GM19452 (cell line): Measurements from ENCODE around the gene CAMK2D.
"Not testable (repeated sequence)": the region's sequence is repeated elsewhere in the genome, so short reads cannot be mapped to it uniquely, and the experiment has no call there.

Experiments used
- ATAC-seq: cut with Tn5 transposase; IDR thresholded peaks from one replicate; pipeline ENCODE4 v1.9.1; 2021; ENCODE audit not compliant: unreplicated experiment

The CAMK2D gene

GRCh38 chr4:113733685-113734084 lies 27.9 kb downstream of the CAMK2D start:
- ATAC-seq: no peak

DNA sequence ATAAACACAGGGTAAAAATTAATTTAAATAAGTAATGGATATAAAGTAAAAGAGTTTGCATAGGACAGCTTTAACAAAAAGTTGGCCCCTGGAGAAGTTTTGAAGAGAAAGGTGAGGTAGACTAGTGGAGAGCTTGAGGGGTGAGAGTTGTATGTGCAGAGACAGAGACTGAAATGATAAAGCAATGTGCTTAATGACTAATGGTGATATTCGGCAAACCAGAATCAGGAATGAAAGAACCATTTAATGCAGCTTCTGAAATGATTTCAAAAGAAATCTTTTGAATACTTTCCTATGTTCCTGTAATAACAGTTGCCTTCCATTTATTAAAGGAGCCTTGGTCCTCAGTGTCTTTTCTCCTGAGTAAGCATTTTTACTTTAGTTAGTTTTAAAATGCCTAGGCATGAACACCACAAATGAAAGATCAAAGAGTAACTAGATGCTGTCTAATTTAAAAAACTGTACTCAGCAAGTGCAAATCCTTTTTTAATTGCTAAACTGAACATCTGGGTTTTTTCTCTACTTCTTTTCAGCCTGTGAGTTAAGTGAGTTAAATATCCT lies 28.5 kb downstream of the CAMK2D start:
- ATAC-seq: no peak

DNA sequence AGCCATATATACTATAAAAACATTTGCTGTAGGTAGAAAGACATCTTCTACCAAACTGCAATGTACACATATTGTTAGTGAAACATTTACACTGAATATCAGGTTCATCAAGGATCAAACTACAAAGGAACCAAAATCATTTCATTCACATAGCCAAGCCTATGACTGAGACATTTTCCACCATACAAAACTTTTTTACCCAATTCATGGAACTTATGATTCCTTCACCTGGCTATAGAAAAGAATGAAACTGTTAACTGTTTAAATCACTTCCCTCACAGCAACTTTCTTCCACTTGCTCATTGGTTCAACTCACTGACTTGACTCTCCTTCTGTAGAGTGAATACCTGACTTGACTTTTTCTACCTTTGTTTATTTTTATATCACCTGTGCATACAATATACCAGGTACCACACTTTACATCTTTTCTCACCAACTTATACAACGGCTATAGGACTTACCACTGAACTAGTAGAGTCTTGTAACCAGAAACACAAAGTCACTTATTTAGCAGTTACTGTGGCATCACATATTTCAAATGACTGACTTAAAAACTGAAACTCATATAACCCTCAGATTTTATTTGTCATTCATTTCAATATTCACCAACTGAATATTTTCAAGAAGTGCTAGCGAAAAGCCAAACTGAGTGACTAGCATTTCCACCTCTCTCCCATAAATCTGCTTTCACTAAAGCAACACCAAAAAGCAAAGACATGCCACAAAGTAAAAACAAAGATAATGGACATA lies 30.9 kb downstream of the CAMK2D start:
- ATAC-seq: no peak

GRCh38 chr4:113727802-113728201 lies 33.7 kb downstream of the CAMK2D start:
- ATAC-seq: no peak

- ATAC-seq: no peak
These were observed 35.6 kb downstream of the CAMK2D start for GRCh38 chr4:113725963-113726362.

GRCh38 chr4:113718252-113718651 lies 43.3 kb downstream of the CAMK2D start:
- ATAC-seq: no peak

DNA sequence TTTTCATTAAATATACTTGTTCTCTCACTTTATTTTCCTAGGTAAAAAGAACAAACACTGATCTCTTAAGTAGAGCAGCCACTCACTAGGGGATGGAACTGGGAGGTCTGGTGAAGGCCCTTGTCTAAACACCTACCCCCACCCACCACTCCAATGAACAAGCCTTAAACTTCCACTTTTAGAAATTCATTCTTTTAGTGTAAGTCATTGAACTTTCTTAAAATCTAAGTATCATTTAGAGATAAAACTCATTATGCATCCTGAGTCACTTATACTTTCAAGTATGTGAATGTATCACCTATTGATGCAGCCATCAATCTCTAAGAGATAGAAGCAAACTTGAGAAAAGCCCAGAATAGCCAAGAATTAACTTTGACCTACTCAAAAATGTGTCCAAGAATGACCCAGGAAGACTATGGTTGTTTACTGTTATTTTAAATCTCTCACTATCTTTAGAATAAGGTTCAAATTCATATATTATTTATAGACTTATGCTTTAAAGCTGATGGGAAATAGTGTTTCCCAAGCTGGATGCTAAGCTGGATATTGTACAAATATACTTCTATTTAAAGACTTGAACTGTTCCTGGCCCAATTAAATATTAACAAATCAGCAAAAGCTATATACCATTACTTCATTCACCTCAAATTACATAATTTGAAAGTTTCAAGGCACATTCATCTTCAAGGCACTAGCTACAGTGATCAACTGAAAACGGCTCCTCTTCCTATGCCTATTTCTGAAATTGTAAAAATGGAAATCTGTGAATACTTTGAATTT lies 49.5 kb downstream of the CAMK2D start:
- no peak for ATAC-seq

DNA sequence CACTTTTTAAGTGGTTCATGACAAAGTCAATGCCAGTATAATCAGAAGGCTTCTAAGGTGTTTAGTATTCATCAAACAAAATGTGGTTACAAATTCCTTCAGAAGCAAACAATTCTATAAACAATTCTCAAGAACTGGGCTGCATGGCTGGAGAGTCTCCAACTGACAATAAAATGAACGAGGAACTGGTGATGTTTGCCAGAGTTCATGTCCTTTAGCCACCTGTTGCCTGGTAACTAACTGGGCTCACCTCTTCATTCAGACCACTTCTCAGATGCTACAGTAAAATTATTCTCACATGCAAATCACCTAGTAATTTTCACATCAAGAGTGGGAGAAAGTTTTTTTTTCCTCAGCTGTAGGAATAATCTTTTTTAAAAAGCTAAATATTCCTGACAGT lies 53.3 kb downstream of the CAMK2D start:
- ATAC-seq: peak; percentile 67

- ATAC-seq: no peak
These were observed 54.5 kb downstream of the CAMK2D start for GRCh38 chr4:113707048-113707447.

DNA sequence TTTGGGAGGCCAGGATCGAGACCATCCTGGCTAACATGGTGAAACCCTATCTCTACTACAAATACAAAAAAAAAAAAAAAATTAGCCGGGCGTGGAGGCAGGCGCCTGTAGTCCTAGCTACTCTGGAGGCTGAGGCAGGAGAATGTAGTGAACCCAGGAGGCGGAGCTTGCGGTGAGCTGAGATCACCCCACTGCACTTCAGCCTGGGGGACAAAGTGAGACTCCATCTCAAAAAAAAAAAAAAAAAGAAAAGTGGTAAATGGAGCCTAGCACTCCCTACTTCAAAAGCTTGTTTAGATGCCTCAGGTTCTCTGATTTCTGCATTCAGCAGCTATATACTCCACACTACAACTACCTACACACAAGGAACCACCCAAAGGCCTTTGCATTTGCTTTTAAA lies 56.4 kb downstream of the CAMK2D start:
- not testable (repeated sequence) for ATAC-seq

DNA sequence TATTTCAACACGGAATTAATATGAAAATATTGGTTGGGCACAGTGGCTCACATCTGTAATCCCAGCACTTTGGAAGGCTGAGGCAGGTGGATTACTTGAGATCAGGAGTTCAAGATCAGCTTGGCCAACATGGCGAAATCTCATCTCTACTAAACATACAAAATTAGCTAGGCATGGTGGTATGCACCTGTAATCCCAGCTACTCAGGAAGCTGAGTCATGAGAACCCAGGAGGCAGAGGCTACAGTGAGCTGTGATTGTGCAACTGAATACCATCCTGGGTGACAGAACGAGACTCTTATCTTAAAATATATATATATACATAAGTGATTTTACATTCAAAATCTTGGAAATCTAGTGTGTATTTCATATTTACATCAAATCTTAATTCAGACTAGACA lies 58.9 kb downstream of the CAMK2D start:
- ATAC-seq: not testable (repeated sequence)

GRCh38 chr4:113701169-113701568 lies 60.4 kb downstream of the CAMK2D start:
- no peak for ATAC-seq

DNA sequence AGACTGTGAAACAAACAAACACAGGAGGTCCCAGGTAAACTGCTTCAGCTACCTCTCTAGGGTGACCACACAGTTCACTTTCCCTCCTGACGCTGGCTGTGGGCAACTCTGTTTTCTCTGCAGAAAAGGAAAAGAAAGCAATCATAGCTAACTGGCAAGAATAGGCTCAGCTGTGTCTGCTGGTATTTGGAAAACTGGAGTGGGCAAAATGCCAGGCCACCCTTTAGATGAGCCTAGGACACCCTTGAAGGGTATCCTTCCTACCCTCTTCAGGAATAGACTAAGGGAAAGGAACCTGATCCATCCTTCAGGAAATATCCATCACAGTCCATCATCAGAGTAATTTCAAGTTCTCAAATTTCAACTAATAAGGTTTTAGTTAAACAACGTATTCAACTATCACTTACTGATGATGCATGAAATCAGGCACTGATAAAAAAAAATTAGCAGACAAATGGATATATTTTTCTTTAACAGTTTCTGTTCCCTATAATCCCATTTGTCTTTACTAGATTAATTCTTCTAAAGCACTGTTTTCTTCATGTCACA lies 60.9 kb downstream of the CAMK2D start:
- no peak for ATAC-seq

- no peak for ATAC-seq
These were observed 61.8 kb downstream of the CAMK2D start for GRCh38 chr4:113699772-113700171.

DNA sequence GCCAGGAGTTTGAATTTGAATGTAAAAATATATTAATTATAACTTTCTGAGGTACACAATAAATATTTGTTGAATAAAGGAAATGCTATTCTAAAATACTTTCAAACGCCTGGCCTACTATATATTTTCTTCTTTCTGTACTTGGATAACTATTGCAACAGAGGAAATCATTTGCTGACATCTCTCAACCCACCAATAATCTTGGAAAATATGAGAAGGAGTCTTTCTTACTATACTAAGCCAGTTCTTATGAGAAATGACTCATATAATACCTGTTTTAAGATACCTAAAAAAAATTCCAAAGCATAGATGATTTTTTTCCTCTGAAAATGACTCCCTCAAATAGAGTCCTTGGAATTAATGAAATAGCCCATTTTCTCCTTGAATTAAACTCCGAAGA lies 64.1 kb downstream of the CAMK2D start:
- ATAC-seq: no peak

DNA sequence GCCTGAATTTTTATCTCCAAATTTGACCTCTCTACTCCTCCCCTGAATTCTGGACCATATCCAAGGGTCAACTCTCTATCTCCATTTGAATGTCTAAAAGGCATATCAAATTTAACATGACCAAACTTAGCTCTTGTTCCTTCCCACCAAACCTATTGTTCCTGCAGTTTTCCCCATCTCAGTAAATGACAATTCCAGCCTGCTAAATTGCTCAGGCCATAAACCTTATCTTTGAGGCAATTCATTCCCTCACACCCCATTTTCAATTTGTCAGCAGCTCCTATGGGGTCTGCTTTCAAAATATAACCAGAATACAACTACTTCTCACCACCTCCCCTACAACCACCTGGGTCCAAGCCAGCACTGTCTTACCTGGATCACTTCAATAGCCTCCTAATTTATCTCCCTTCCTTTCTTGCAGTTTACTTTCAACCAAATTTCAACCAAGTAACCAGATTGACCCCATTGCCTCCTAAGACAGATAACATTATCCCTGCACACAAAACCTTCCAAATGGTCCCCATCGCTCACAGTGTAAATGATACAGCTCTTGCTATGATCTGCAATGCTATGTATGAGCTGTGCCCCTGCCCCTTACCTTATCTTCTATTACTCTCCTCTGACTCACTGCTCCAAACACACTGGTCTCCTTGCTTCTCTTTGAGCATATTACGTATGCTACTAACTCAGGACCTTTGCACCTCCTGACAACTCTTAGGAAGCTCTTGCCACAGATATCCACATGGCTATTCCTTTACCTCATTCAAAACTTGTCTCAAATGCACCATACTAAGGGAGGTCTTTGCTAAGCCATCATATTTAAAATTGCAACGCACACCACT lies 66.0 kb downstream of the CAMK2D start:
- ATAC-seq: no peak

DNA sequence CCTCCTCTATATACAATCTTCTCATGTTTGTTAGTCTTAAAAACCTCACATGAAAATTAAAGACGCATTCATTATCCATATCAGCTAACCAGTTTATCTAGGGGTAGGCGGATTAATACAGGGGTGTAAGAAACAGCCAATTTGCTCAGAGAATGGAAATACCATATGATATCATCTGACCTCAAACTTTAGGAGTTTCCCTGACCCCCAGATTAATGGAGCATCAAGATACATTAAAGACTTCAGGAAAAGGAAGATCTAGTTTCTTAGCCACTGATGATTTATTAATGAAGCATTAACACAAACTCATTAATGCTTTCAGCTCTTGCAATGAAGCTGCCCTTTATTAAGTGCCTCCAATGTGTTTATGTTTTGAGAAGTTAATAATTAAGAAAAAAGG lies 67.5 kb downstream of the CAMK2D start:
- no peak for ATAC-seq

DNA sequence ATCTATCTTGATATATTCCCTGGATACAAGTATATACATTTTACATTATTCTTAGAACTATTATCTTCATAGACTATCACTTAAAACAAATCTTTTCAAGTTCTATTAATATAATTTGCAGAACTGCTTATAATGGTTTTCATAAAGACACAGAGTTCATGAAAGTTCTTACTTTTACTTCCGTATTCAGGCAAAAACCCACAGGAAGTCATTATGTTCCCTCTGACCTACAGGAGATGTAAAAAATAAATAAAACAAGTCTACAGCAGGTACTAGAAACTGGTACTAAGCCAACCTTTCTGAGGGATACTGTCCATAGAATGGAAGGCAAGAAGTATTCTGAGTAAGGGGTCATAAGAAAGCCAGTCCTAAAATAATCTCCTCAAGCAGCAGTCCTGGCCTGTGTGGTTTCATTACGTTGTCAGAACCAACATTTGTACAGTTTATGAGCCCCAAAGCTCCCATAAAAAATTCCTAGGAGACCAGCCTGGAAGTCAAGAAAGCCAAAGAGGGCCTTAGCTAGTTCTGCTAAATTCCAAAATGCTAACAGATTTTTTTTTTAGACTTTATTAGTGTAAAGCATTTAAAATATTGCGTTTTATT lies 68.6 kb downstream of the CAMK2D start:
- ATAC-seq: peak; percentile 72

DNA sequence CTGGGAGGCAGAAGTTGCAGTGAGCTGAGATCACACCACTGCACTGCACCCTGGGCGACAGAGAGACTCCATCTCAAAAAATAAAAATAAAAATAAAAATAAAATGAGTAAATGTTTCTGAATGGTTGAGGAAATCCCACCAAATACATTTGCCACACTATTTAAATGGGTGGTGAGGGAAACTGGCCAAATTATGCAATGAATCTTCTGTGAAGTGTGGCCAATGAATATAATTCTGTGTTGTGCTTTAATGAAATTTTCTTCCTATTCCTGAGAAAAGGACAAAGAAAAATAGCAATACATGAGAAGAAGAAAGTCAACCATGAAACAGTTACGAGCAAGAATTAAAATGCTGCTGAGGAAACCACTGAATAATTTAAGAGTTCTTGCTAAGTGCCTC lies 69.9 kb downstream of the CAMK2D start:
- ATAC-seq: no peak

DNA sequence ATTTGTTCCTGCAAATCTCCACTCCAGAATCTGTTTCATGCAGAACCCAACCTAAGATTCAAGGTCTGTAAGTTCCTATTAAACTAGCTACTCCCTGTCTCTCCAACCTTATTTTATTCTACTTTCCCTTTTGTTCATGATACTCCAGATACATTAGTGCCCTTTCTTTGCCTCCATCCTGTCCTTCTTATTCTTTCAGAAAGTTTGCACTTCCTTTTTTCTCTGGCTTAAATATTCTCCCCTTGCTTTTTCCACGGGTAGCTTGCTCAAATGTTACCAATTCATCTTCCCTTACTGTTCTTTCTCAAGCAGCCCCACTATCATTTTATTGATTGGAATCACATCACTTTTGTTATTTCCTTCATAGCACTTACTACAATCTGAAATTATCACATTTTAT lies 72.1 kb downstream of the CAMK2D start:
- no peak for ATAC-seq
